CMK (cell line): ENCODE data around the gene NRIP2.

Experiments used
- DNase-seq: peaks from one replicate; pipeline ENCODE4 v3.0.0-alpha.2; 2010; ENCODE audit warnings: low read depth

NRIP2 gene

GRCh38 chr12:2845280-2845679 is 10.4 kb upstream of the NRIP2 start:
- no peak for DNase-seq

- no peak for DNase-seq
Observed at GRCh38 chr12:2844786-2845185, 10.0 kb upstream of the NRIP2 start.

- DNase-seq = no peak
Observed at GRCh38 chr12:2842948-2843347, 8.1 kb upstream of the NRIP2 start.

DNA sequence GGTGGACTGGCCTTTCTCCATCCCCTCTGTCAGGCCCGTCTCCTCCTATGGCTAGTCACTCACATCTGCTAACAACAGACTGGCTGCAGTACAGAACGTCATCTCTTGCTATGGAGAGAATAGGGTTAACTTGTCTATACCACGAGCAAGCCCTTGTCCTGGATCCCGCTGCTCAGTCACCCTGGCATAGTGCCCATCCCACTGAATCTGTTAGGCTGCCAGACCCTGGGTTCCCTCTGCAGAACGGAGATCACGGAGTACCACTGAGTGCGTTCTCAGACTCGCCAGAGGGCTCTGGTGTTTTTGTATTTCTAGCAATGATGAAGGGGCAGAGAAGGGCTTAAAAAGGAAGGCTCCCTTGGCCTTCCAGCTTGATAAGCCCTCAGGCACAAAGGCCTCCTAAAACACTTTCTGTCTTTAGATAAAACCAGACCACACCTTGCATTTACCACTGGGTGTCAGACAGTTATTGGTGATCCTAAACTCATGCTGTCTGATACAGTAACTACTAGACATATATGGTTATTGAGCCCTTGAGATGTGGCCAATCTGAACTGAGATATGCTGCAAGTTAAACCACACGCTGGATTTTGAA is 6.3 kb upstream of the NRIP2 start:
- DNase-seq = no peak

- DNase-seq = no peak
Observed at GRCh38 chr12:2836574-2836973, 1.7 kb upstream of the NRIP2 start.

- no peak for DNase-seq
Observed at GRCh38 chr12:2835691-2836403, 1.0 kb upstream of the NRIP2 start.

GRCh38 chr12:2833810-2834209 is 1.0 kb downstream of the NRIP2 start:
- no peak for DNase-seq

GRCh38 chr12:2833327-2833726 is 1.5 kb downstream of the NRIP2 start:
- DNase-seq = no peak

GRCh38 chr12:2832550-2833127 is 2.2 kb downstream of the NRIP2 start:
- no peak for DNase-seq

DNA sequence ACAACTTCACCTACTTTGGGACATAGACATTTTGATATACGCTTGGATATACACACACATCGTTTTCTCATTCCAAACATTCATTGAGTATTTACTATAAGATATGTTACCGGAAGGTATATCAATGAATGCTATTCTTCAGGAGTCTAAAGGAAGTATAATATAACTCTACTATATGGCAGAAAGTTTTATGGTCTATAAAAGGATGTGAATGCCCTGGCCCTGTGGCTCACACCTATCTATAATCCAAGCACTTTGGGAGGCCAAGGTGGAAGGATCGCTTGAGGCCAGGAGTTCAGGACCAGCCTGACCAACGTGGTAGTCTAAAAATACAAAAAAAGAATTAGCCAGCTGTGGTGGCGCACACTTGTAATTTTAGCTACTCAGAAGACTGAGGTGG is 5.6 kb downstream of the NRIP2 start:
- no peak for DNase-seq

DNA sequence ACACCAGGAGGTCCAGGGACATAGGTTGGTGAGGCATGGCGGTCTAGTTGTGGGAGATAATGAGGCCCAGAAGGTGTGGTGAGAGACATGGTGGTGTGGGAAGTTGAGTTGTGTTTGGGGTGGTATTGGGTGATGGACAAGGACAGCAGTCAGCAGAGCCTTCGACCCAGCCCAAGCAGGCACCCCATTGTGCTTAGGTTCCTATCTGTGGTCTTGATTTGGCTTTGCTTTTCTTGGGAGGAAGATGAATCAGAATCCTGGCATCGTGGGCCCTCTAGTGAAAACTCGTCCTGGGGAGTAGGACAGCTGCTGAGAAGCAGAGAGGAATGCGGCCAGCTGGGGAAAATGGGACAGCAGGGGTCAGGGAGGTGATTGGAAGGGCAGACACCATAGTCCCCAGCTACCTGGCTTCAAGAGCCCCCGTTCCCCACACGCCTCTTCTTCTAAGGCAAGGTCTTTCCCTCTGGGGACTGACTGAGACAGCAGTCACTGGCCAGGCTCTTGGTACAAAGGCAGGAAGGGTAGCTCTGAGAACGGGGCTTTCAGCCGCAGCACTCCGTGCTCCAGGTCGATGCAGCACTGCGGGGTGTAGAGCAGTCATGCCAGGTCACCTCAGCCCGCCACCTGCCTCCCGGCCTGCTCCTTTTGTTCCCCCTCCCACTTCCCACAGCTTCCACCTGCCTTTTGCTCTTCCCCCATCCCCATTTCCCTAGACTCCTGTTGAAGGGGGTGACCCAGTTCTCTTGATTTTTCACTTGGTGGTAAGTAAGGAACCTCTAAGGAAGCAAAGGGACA is 7.9 kb downstream of the NRIP2 start:
- DNase-seq = no peak

DNA sequence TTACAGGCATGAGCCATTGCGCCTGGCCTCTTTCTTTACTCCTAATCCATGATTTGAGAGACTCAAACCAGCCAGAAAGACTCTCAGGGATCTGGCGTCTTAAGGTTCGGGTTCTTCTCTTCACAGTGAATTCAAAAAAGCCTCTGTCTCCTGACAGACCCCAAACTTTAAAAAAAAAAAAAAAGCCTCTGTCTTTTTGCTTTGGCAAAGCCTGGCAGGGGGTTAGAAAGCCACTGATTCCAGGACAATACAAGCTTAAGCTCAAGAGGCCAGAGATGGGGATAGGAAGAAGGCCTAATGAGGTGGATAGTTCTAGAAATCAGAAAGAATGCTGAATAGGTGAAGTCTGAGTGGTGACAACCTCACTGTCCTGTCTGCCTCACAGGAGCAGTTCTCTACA is 8.8 kb downstream of the NRIP2 start:
- DNase-seq = no peak

- DNase-seq = no peak
Observed at GRCh38 chr12:2825132-2825531, 9.7 kb downstream of the NRIP2 start.

DNA sequence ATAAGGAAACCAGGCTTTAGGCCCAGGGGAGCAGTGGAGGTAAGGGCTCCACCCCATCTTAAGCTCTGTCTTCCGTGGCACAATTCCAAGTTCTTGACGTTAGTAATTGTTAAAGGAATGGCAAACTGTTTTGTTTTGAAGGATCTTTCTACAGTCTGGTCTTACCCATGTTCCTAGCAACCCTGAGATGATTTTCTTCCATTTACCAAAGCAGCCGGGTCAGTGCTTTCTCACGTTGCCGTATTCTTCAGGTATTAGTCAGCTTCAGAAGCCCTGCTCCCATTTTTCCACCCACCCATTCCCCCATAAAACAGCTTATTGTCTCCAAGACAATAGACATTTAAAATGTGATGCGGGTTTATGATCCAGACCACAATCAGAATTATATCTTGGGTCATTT is 10.3 kb downstream of the NRIP2 start:
- DNase-seq = no peak

DNA sequence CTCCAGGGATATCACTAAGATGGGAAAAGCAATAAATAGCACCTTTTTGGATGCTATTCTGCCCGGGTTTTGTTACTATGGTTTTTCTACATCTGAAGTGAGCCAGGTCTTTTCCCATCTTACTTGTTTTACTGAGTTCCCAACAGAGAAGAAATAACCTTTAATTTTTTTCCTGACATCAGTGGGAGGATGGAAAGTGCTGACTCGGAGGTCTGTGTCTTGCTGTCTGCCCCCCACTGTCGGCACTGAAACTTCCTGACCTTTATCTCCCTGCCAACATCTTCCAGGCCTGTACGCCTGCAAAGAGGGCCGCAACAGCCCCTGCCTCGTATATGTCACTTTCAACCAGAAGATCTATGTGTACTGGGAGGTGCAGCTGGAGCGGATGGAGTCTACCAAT is 11.4 kb downstream of the NRIP2 start:
- DNase-seq = no peak

- DNase-seq = no peak
Observed at GRCh38 chr12:2820432-2820831, 14.4 kb downstream of the NRIP2 start.

- DNase-seq = no peak
Observed at GRCh38 chr12:2819810-2820209, 15.0 kb downstream of the NRIP2 start.

DNA sequence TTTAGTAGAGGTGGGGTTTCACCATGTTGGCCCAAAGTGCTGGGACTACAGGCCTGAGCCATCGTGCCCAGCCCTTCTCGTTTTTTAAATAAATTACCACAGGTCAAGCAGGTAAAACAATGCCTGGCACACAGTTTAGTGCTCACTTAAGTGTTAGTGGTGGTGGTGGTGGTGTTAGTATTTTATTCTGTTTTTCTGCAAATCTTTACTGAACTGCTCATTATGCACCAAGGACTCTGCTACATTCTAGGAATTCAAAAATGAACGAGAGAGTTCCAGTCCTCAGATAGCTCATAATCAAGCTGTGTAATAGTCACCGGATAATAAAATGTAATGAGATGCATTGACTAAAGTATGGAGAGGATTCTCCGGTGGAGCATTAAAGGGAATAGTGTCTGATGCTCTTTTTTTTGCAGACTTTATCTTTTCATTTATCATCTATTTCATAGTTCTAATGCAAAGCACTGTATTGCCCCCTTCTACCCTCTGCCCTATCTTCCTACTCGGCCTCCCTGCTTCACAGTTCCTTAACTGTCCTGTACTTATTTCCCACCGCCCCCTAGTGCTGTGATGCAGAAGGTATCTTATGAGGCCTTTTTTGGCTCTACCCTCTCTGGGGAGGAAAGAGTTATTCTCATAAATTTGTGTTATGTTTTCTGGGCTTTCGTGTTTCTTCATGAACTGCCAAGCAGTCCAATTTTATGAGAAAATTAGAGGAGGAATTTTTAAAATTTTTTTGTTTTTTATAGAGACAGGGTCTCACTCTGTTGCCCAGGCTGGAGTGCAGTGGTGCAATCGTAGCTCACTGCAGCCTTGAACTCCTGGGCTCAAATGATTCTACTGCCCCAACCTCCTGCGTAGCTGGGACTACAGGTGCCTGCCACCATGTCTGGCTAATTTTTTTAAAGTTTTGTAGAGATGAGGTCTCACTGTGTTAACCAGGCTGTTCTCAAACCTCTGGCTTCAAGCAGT is 21.3 kb downstream of the NRIP2 start:
- DNase-seq = peak; percentile 40

DNA sequence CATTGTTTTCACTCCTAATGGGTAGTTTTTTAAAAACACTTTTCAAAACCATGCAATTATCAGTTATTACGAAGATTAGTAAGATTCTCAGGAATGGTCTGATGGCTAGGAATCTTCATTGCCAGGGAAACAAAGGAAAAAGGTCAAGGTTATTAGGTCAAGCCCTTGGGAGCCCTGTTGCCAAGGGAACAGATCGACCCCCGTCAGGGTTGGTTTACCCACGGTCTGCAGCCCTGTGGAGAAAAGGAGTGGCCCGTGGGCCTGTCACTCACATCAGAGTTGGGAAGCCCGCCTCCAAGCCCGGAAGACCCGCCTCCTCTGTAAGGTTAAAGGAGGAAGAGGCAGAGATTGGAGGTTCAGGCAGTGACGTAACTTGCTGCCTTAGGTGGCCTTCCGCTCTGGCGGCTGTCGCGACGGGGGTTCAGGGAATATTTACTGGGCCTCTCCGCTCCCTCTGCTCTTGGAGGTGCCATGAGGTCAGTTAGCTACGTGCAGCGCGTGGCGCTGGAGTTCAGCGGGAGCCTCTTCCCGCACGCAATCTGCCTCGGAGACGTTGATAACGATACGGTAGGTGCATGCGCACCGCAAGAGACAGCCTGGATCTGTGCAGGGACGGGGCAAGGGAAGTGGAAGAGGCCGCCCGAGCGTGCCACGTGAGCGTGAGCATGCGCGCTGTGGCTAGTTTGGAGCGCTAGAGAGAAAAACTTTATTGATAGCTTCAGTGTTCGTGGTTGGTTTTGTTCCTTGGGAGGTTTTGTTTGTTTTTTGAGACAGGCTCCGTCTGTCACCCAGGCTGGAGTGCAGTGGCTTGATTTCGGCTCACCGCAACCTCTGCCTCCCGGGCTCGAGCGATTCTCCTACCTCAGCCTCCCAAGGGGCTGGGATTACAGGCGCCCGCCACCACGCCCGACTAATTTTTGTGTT is 22.3 kb downstream of the NRIP2 start, which contains the start of gene ITFG2:
Gene ITFG2, plus strand, starts transcription at position 379 of the 924 bp plus-strand sequence. Its CDS starts 93 bp downstream, at position 472.
- peak; percentile 92 for DNase-seq

DNA sequence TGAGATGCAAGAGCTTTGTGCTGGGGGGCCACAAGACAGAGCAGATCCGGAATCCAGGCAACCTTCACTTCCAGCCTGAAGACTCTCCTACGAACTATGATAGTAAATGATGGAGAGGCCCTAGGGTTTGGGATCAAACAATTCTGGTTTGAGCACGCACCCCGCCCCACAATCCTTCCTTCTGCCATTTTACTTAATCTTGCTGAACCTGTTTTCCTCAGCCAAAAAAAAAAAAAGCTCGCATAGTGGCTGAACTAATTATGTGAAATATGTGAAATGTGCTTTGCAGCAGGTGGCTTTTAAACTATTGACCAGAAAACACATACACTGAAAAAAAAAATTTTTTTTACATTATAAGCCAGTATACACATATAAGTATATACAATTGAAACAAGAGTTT is 23.0 kb downstream of the NRIP2 start:
- no peak for DNase-seq
